Activated T-helper 1 cell treated with anti-CD3 and anti-CD28 coated beads, Interleukin-12 subunit alpha, Interleukin-12 subunit beta, Interleukin-2, Interleukin-4 antibody, amounts not matched to agents 30 ng/mL and 10 ng/mL and 1 ng/mL, durations not matched to agents 14 hours and 24 hours and 36 hours (primary cell): ENCODE data around the gene APOB. TPM values are rescaled to one million over a fixed set of nuclear protein-coding genes. Genes with fewer than 3 reads are reported as not detected.
A peak's percentile ranks its signal among the peaks of the same experiment; 100 is the strongest.

ENCODE experiments used
- DNase-seq: peaks from one replicate; pipeline ENCODE4 v3.0.0; 2021; ENCODE audit warnings: low spot score
- H3K27ac Mint-ChIP-seq: one replicate; pipeline ENCODE4 v1.8.0; 2021; ENCODE audit warnings: mild to moderate bottlenecking, mixed read lengths
- H3K27me3 Mint-ChIP-seq: one replicate; pipeline ENCODE4 v1.8.0; 2022; ENCODE audit warnings: mild to moderate bottlenecking, moderate library complexity, mixed read lengths; ENCODE audit not compliant: insufficient read depth
- H3K36me3 Mint-ChIP-seq: one replicate; pipeline ENCODE4 v1.8.0; 2021; ENCODE audit warnings: low read depth, mixed read lengths
- H3K4me1 Mint-ChIP-seq: one replicate; pipeline ENCODE4 v1.8.0; 2021; ENCODE audit warnings: low read depth, mixed read lengths
- H3K4me3 Mint-ChIP-seq: one replicate; pipeline ENCODE4 v1.8.0; 2021; ENCODE audit warnings: mild to moderate bottlenecking, moderate library complexity, mixed read lengths
- H3K9me3 Mint-ChIP-seq: one replicate; pipeline ENCODE4 v1.8.0; 2021; ENCODE audit warnings: mixed read lengths
- intact Hi-C: fragments of 100-400 bp; cut with micrococcal nuclease; formaldehyde crosslinking; loops from one replicate; pipeline ENCODE4 v1.15.1; 2024
- total RNA-seq: library from RNA; stranded (reverse); gene quantifications from 2 replicates; pipeline ENCODE4 v1.2.3, GENCODE V29; 2022

The APOB gene
- total RNA-seq, 1 donor from 2014 or later: not detected

GRCh38 chr2:20976527-20976926 lies 67.3 kb downstream of the APOB start:
- H3K36me3 Mint-ChIP-seq: no peaks in the 10 kb centered on the region
- H3K27ac Mint-ChIP-seq: no peak overlapping the region
- H3K4me3 Mint-ChIP-seq: no peak overlapping the region
- no peaks in the 10 kb centered on the region for H3K4me1 Mint-ChIP-seq
- no peak for DNase-seq
- H3K27me3 Mint-ChIP-seq: peaks cover 4% of the 10 kb centered on the region
- intact Hi-C loops: no loop called here
- H3K9me3 Mint-ChIP-seq: no peaks in the 10 kb centered on the region

- intact Hi-C loops: no loop called here
- no peak for DNase-seq
These were observed 70.9 kb downstream of the APOB start for GRCh38 chr2:20972792-20973565.

DNA sequence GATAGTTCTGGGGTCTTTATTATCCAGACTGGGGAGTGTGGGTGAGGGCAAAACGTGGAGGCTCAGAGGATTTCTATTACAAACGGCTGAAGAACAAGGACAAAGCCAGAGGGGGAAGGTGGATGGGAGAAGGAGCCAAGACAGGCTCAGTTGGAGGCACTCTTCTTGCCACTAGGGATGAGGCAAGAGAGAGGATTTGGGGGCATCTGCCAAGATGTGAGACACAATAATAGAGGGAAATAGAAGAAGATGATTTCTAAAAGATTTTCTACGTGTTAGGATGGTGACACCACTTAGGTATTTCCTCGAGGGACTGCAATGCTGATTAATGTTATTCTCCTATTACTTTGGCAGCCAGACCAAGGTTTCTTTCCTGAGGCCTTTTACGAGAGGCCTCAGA lies 71.8 kb downstream of the APOB start:
- DNase-seq: no peak
- H3K4me1 Mint-ChIP-seq: no peaks in the 10 kb centered on the region
- intact Hi-C loops: no loop called here

More at GRCh38 chr2:20972792-20973565, 70.9 kb downstream of the APOB start:
- Mint-ChIP-seq H3K36me3 (no peaks in the 10 kb centered on the region), H3K27ac (no peak overlapping the region), H3K27me3 (peaks cover 4% of the 10 kb centered on the region), H3K4me1 (no peaks in the 10 kb centered on the region), H3K4me3 (no peak overlapping the region), H3K9me3 (no peaks in the 10 kb centered on the region)

GRCh38 chr2:20970068-20970467 lies 73.8 kb downstream of the APOB start:
- no peak overlapping the region for H3K27ac Mint-ChIP-seq
- H3K9me3 Mint-ChIP-seq: no peaks in the 10 kb centered on the region
- H3K4me3 Mint-ChIP-seq: no peak overlapping the region
- H3K27me3 Mint-ChIP-seq: peaks cover 4% of the 10 kb centered on the region
- no peaks in the 10 kb centered on the region for H3K36me3 Mint-ChIP-seq
- intact Hi-C loops: no loop called here
- no peaks in the 10 kb centered on the region for H3K4me1 Mint-ChIP-seq
- DNase-seq: no peak

More for the DNA sequence above, 71.8 kb downstream of the APOB start:
- Mint-ChIP-seq H3K27me3 (peaks cover 4% of the 10 kb centered on the region), H3K9me3 (no peaks in the 10 kb centered on the region), H3K4me3 (no peak overlapping the region), H3K27ac (no peak overlapping the region), H3K36me3 (no peaks in the 10 kb centered on the region)

DNA sequence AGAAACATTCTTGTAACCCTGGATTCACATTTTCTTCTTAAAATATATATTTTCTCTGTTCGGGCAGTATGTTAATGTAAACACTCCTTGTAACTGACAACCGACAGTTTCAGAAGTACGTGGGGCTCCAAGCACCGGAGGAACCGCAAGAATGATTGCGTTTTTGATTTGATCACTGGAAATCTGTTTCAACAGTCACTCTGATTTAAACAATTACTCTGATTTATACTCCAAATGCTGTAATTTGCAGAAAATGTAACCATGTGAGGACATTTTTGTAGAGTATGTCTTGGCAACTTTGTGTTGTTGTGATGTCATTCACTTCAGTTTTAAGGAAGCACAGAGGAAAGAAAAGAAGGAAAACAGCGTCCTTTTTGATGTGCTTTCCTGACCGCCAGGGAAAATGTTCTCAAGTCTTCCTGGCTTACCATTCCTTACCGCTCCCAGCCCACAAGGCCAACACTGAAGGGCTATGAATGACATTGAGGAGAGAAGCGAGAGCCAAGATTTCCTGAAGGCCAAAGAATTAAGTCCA lies 77.7 kb downstream of the APOB start:
- DNase-seq: no peak
- H3K36me3 Mint-ChIP-seq: no peaks in the 10 kb centered on the region

DNA sequence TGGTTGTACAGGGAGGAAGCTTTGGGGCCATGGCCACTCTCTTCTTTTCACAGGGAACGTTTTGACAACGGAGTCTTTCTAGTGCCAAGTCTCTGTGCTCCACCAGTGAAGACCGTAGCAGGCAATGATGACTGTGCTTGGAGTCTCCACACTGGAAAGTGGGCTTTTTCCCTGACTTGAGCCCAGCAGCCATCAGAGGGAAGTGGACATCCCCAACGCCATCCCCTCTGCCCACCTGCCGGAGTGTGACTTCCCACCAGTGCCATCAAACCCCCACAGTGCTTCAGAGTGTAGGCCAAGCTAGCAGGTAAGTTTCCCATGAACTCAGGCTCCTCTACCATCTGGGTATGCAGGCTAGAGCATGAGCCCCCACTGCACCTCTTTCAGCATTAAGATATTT lies 78.7 kb downstream of the APOB start:
- Mint-ChIP-seq H3K27me3 (peaks cover 7% of the 10 kb centered on the region), H3K4me1 (no peaks in the 10 kb centered on the region), H3K36me3 (no peaks in the 10 kb centered on the region), H3K9me3 (no peaks in the 10 kb centered on the region), H3K27ac (no peak overlapping the region), H3K4me3 (no peak overlapping the region)
- no peak for DNase-seq
- intact Hi-C loops: no loop called here

More for the DNA sequence above, 77.7 kb downstream of the APOB start:
- Mint-ChIP-seq H3K27me3 (peaks cover 7% of the 10 kb centered on the region), H3K4me3 (no peak overlapping the region), H3K27ac (no peak overlapping the region), H3K4me1 (no peaks in the 10 kb centered on the region), H3K9me3 (no peaks in the 10 kb centered on the region)
- intact Hi-C loops: no loop called here

DNA sequence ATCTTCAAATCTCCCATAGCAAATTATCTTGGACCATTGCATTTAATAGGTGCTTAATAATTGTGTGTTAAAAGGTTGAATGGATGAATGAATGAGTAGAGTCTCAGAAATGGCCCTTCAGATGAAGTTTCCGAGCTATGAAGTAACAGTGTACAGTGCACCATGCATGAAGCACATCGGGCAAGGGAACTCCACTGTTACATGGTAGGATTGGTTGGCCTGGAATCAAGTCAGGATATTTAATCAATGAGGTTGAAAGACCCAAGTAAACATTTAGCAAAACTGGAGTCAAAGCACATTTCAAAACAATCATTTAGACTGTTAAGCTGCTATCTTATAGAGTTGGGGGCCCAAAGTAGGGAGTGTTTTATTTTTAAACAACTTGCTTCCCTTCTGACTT lies 80.0 kb downstream of the APOB start:
- Mint-ChIP-seq H3K4me3 (no peak overlapping the region), H3K9me3 (no peaks in the 10 kb centered on the region), H3K27ac (no peak overlapping the region), H3K27me3 (peaks cover 9% of the 10 kb centered on the region), H3K36me3 (no peaks in the 10 kb centered on the region), H3K4me1 (no peaks in the 10 kb centered on the region)
- intact Hi-C loops: loop anchor here (1.0 to 2.0 kb wide), 4 partner anchors 183 to 303 kb away; no protein-coding TSS in a partner anchor
- no peak for DNase-seq

- peaks cover 9% of the 10 kb centered on the region for H3K27me3 Mint-ChIP-seq
- intact Hi-C loops: loop anchor here (1.0 to 2.0 kb wide), 4 partner anchors 182 to 302 kb away; no protein-coding TSS in a partner anchor
- no peaks in the 10 kb centered on the region for H3K4me1 Mint-ChIP-seq
- H3K4me3 Mint-ChIP-seq: no peak overlapping the region
- DNase-seq: peak; percentile 34
- no peaks in the 10 kb centered on the region for H3K36me3 Mint-ChIP-seq
- H3K9me3 Mint-ChIP-seq: no peaks in the 10 kb centered on the region
- H3K27ac Mint-ChIP-seq: no peak overlapping the region
These were observed 80.8 kb downstream of the APOB start for GRCh38 chr2:20962939-20963557.

- DNase-seq: no peak
- intact Hi-C loops: loop anchor here (2.0 kb wide), 1 partner anchor 239 kb away; no protein-coding TSS in a partner anchor
- Mint-ChIP-seq H3K9me3 (no peaks in the 10 kb centered on the region), H3K27me3 (peaks cover 9% of the 10 kb centered on the region), H3K36me3 (no peaks in the 10 kb centered on the region), H3K4me1 (no peaks in the 10 kb centered on the region), H3K4me3 (no peak overlapping the region), H3K27ac (no peak overlapping the region)
These were observed 82.0 kb downstream of the APOB start for GRCh38 chr2:20961858-20962257.

- Mint-ChIP-seq H3K4me3 (no peak overlapping the region), H3K4me1 (no peaks in the 10 kb centered on the region), H3K9me3 (no peaks in the 10 kb centered on the region), H3K27ac (no peak overlapping the region), H3K27me3 (peaks cover 9% of the 10 kb centered on the region), H3K36me3 (no peaks in the 10 kb centered on the region)
- no peak for DNase-seq
- intact Hi-C loops: no loop called here
These were observed 83.9 kb downstream of the APOB start for GRCh38 chr2:20960003-20960402.

GRCh38 chr2:20959252-20959651 lies 84.6 kb downstream of the APOB start:
- Mint-ChIP-seq H3K27me3 (peaks cover 9% of the 10 kb centered on the region), H3K27ac (no peak overlapping the region), H3K9me3 (no peaks in the 10 kb centered on the region), H3K4me3 (no peak overlapping the region), H3K36me3 (no peaks in the 10 kb centered on the region), H3K4me1 (no peaks in the 10 kb centered on the region)
- intact Hi-C loops: no loop called here
- no peak for DNase-seq

DNA sequence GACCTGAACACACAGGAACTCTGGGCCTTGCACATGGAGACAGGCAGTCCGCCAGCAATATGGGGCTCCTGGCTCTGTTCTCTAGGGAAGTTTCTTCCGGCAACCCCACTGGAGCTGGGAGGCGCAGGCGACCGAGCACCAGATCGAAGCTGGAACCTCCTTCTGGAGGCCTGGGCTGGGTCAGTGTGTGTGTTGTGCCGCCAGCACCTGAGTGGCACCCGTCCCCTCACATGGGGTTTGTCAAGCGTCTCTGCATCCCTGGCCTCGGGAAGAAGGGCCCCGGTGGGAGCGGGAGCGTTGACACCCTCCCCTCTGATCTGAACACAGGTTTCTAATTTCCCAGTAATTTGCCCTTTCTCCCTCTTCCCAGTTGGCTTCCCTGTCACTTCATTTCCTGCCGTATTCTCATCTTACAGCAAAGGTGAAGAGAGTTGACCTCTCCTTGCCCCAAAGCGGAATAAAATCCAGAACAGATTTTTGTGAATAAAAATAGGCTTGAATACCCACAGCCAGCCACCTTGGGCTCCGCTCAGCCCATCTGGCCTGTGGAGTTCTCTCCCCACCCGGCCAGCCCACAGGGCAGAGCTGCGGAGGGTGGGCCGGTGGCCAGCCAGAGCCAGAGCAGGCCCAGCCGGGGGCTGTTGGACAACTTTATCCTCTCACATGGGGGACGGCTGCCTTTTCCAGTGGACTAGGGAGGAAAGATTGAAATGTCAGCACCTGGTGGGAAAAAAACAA lies 85.9 kb downstream of the APOB start:
- DNase-seq: no peak
- Mint-ChIP-seq H3K4me1 (no peaks in the 10 kb centered on the region), H3K9me3 (no peaks in the 10 kb centered on the region), H3K27ac (no peak overlapping the region), H3K36me3 (no peaks in the 10 kb centered on the region), H3K27me3 (peaks cover 4% of the 10 kb centered on the region), H3K4me3 (no peak overlapping the region)
- intact Hi-C loops: no loop called here
